GM19043 (cell line): ENCODE results near the gene DSG4.

Source experiments
- ATAC-seq: cut with Tn5 transposase; IDR thresholded peaks from one replicate; pipeline ENCODE4 v1.9.1; 2021; ENCODE audit warnings: low read depth; ENCODE audit not compliant: unreplicated experiment

The DSG4 gene

GRCh38 chr18:31446854-31447253, 70.3 kb downstream of the DSG4 start:
- ATAC-seq, result no peak

- no peak for ATAC-seq
Observed at GRCh38 chr18:31447530-31448191, 71.1 kb downstream of the DSG4 start, which contains the start of gene DSG3. Gene DSG3, plus strand, starts transcription at chr18:31447741. Its CDS starts 137 bp downstream, at chr18:31447878.

DNA sequence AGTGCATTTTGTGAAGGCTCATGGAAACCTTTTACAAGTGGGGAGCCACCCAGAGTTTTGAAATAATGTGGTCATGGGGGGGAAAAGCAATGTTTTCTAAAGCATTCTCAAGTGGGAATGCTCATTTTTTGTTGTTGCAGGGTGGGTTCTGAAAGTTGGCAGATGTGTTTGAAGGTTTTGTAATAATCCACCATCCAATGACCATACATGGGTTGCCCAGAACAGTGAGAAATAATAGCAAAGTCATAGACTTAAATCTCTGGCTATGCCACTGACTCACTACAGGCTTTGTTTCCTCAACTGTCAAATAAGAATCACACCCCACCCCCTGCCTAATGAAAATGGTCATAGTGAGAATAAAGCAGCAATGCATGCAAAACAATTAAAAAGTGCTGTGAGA, 73.8 kb downstream of the DSG4 start:
- no peak for ATAC-seq

DNA sequence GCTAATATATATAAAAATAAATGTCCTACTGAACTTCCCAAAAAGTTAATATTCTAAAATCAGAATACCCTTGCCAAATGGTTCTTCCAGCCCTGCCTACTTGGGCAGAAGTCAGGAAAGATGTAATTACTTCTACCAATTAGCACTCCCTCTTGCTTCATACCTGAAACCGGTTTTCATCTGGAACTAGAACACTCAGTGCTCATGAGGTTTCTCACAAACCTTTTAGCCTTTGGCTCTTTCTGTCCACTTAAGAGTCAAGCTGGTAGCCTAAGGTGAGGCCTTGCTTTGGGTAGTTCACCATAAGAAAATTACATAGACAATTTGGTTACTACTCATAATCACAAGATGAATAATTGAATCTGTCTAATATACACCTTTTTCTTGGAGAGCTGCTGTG, 75.0 kb downstream of the DSG4 start:
- ATAC-seq, result no peak

DNA sequence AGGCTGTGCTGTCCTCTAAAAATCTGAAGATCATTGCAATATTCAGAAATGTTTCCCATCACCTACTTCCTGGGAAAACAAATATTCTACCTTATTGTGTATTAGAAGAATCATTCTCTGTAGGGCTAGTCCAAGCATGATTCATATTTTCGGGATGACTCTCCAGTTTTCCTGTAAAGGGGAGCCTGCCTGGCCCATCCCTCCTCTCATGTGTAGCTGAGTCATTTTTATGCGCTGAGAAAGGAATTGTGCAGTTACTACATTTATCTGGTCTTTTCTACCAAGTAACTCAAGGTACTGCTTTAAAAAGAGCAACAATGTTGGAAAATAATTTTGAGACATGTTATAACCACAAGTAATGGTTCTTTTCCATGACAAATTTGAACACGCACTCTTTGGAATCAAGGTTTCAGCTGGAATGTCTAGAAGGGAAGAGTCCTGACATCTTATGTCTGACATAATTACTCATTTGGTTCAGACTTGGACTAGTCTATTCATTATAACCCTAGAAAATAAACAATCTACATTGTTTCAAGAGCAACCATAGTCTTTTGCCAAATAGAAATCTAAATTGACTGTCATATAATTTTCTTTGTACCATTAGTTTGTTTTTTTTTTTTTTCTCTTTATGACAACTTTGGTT, 77.6 kb downstream of the DSG4 start:
- no peak for ATAC-seq
